Measurements from ENCODE around the gene PGLYRP4. TPM values are rescaled to one million over a fixed set of nuclear protein-coding genes. Genes with fewer than 3 reads are reported as not detected.

Gene PGLYRP4
- total RNA-seq, 1 experiment from 2014 or later = not detected

DNA sequence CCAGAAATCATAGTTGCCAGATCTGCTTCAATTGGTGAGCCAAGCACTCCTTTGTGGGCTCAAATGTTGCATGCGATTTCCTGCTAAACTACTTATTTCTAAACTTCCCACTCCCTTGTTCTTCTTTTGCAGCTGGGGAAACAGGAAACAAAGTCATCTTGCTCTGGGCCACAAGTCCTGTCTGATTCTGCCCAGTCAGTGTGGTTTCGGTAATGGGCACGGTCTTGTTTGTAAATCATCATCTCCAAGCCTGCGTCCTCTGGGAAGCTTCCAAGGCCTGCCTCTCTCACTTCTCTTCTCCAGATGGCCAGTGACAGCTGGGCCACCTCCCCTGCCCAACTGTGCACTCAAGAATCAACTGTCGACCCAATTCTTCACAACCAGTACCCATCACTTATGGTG lies 37.9 kb upstream of the PGLYRP4 start:
- H3K9me3 ChIP-seq (ENCODE audit: insufficient read depth, low read depth) = peaks cover 3% of the 10 kb centered on the region; the same call in 1 of the 2 replicates
- DNase-seq = no peak
- ChIA-PET POLR2A (ENCODE audit: unreplicated experiment) (no interaction called here), CTCF (no interaction called here)
- H3K79me2 ChIP-seq (ENCODE audit: low read depth) = no peaks in the 10 kb centered on the region
- H3K4me3 ChIP-seq = no peak overlapping the region
- peaks cover 23% of the 10 kb centered on the region for H3K4me1 ChIP-seq (replicated peaks; ENCODE audit: insufficient read depth)
- no peaks in the 10 kb centered on the region for H4K20me1 ChIP-seq (ENCODE audit: insufficient read depth)
- TF ChIP-seq, protein P1, sequence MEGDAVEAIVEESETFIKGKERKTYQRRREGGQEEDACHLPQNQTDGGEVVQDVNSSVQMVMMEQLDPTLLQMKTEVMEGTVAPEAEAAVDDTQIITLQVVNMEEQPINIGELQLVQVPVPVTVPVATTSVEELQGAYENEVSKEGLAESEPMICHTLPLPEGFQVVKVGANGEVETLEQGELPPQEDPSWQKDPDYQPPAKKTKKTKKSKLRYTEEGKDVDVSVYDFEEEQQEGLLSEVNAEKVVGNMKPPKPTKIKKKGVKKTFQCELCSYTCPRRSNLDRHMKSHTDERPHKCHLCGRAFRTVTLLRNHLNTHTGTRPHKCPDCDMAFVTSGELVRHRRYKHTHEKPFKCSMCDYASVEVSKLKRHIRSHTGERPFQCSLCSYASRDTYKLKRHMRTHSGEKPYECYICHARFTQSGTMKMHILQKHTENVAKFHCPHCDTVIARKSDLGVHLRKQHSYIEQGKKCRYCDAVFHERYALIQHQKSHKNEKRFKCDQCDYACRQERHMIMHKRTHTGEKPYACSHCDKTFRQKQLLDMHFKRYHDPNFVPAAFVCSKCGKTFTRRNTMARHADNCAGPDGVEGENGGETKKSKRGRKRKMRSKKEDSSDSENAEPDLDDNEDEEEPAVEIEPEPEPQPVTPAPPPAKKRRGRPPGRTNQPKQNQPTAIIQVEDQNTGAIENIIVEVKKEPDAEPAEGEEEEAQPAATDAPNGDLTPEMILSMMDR (conservative IDR thresholded peaks at IDR 0.05) = no peak
- TF ChIP-seq EZH2 (IDR thresholded peaks at IDR 0.05; ENCODE audit: low read depth) = no peak
- H3F3A ChIP-seq (ENCODE audit: insufficient read depth, low read depth) = peaks cover 5% of the 10 kb centered on the region; the same call in 1 of the 2 replicates
- no TSS peak for BruUV-seq (replicated peaks)
- no peak overlapping the region for H3K27ac ChIP-seq
- intact Hi-C loops (cut with micrococcal nuclease; ENCODE audit: unreplicated experiment) = no loop called here
- H3K9me2 ChIP-seq (ENCODE audit: insufficient read depth) = no peaks in the 10 kb centered on the region
- H3K36me3 ChIP-seq (ENCODE audit: low read depth) = no peaks in the 10 kb centered on the region
- no peak overlapping the region for H3K4me2 ChIP-seq
- no peak overlapping the region for H2AFZ ChIP-seq
- no peaks in the 10 kb centered on the region for H3K27me3 ChIP-seq (ENCODE audit: insufficient read depth, low read depth)

DNA sequence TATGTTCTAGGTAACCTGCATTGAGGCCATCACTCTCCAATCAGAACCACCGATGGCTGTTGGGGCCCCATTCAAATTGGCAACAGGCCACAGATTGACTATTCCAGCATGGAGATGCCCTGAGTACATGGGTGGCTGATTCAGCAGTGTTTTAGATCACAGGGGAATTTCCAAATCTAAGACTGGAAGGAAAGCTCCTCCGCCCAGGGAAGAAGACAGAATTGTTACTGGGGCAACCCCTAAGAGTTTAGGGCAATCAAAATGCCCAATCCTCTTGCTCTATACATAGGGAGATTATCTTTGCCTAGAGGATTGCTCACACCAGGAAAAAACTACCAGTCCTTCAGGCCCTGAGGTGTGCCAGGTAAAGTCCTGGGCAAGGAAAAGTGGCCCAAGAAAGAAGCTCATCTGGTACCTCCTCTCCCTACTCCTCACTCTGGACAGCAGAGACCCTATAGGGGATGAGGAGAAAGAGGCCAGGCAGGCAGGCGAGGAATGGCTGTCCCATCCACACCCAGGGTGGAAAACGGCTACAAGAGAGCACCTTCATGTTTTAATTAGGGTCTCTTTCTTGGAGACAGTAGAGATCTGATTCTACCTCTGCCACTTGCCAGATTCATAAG lies 36.4 kb upstream of the PGLYRP4 start:
- Histone ChIP-seq H3K27ac (no peak overlapping the region), H3K9me2 (ENCODE audit: insufficient read depth) (no peaks in the 10 kb centered on the region), H2AFZ (no peak overlapping the region), H3K4me2 (no peak overlapping the region), H3K79me2 (ENCODE audit: low read depth) (no peaks in the 10 kb centered on the region), H3F3A (ENCODE audit: insufficient read depth, low read depth) (no peaks in the 10 kb centered on the region), H3K4me1 (replicated peaks; ENCODE audit: insufficient read depth) (peaks cover 9% of the 10 kb centered on the region), H3K9me3 (ENCODE audit: insufficient read depth, low read depth) (peaks cover 6% of the 10 kb centered on the region; the same call in 1 of the 2 replicates), H4K20me1 (ENCODE audit: insufficient read depth) (no peaks in the 10 kb centered on the region), H3K27me3 (ENCODE audit: insufficient read depth, low read depth) (no peaks in the 10 kb centered on the region), H3K4me3 (no peak overlapping the region), H3K36me3 (ENCODE audit: low read depth) (no peaks in the 10 kb centered on the region)
- no peak for DNase-seq
- intact Hi-C loops (cut with micrococcal nuclease; ENCODE audit: unreplicated experiment) = no loop called here
- no peak for TF ChIP-seq EZH2 (IDR thresholded peaks at IDR 0.05; ENCODE audit: low read depth)
- TF ChIP-seq, protein P1 (conservative IDR thresholded peaks at IDR 0.05) = no peak
- POLR2A ChIA-PET (ENCODE audit: unreplicated experiment) = no interaction called here
- BruUV-seq (replicated peaks) = no TSS peak
- CTCF ChIA-PET = no interaction called here

DNA sequence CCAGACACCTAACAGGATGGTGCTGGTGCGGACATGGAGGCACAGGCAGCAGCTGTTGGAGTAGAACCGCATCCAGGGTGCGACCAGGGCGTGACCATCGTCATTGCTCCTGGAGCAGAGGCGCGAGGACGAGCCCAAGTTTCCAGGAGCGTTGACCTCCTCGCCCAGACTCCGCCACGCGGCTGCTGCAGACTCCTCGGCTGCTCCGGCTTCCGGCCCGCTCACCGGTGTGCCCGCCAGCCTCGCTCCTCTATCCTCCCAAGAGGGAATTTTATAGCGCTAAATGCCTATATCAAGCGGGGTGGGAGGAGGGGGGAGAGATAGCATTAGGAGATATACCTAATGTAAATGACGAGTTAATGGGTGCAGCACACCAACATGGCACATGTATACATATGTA lies 32.1 kb upstream of the PGLYRP4 start:
- no peak overlapping the region for H3K4me3 ChIP-seq
- H2AFZ ChIP-seq = no peak overlapping the region
- CTCF ChIA-PET = no interaction called here
- no peaks in the 10 kb centered on the region for H3K27me3 ChIP-seq (ENCODE audit: insufficient read depth, low read depth)
- H3K9me2 ChIP-seq (ENCODE audit: insufficient read depth) = no peaks in the 10 kb centered on the region
- POLR2A ChIA-PET (ENCODE audit: unreplicated experiment) = no interaction called here
- H3K9me3 ChIP-seq (ENCODE audit: insufficient read depth, low read depth) = peaks cover 6% of the 10 kb centered on the region; the same call in 1 of the 2 replicates
- peaks cover 26% of the 10 kb centered on the region for H3K4me1 ChIP-seq (replicated peaks; ENCODE audit: insufficient read depth)
- no peaks in the 10 kb centered on the region for H4K20me1 ChIP-seq (ENCODE audit: insufficient read depth)
- DNase-seq = no peak
- TF ChIP-seq EZH2 (IDR thresholded peaks at IDR 0.05; ENCODE audit: low read depth) = no peak
- TF ChIP-seq, protein P1 (conservative IDR thresholded peaks at IDR 0.05) = no peak
- H3K27ac ChIP-seq = no peak overlapping the region
- no peaks in the 10 kb centered on the region for H3K36me3 ChIP-seq (ENCODE audit: low read depth)
- intact Hi-C loops (cut with micrococcal nuclease; ENCODE audit: unreplicated experiment) = no loop called here
- BruUV-seq (replicated peaks) = no TSS peak
- H3K4me2 ChIP-seq = no peak overlapping the region
- peaks cover 20% of the 10 kb centered on the region; the same call in 1 of the 2 replicates for H3F3A ChIP-seq (ENCODE audit: insufficient read depth, low read depth)
- no peaks in the 10 kb centered on the region for H3K79me2 ChIP-seq (ENCODE audit: low read depth)

Data from PC-9 (cell line).